ENCODE data around the gene EVX2. TPM values are rescaled to one million over a fixed set of nuclear protein-coding genes. Genes with fewer than 3 reads are reported as not detected.

Gene EVX2
- total and polyA plus RNA-seq, 2 of the 13 experiments (the other 11 are each of a cell fraction or from before 2014, with no cell fraction given) = not detected

DNA sequence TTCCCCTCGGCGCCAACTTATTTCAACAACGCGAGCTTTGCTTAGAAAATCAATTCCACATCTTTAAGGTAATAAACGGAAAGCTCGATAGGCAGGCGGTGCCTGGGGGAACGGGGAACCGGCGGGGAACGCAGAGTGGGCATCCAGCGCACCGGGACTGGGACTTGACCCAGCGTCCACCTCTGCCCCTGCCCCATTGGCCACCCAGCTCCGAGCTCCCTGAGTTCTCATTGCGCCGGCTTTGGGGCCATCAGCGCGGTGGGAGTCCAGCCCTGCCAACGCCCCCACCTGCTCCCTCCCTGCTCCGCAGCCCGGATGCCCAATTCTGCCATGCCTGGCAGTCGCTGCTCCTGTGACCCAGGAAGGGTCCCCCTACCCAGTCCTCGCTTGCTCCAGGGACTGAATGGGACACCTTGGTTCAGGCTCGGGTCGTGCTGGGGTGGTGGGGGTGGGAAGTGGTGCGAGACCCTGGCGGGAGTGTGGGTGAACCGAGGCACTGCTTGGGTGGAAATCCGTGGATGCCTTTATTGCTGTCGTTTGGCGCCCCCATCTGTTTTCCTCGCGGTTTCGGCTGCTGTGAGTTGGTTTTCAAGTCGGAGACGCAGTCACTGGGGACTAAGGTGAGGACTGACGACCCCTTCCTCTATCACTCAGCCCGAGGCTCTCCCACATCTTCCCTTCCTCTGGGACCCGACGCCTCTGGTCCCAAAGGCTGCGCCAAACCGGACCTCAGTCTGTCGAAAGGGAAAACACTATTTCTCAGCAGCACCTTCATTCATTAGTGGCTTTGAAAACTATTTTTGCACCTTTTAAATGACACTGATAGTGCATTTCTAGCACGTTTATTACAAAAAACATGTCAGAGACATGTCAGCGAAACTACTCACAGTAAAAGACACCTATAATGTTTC, 2.4 kb upstream of the EVX2 start (continued):
- TF ChIP-seq, protein P1, sequence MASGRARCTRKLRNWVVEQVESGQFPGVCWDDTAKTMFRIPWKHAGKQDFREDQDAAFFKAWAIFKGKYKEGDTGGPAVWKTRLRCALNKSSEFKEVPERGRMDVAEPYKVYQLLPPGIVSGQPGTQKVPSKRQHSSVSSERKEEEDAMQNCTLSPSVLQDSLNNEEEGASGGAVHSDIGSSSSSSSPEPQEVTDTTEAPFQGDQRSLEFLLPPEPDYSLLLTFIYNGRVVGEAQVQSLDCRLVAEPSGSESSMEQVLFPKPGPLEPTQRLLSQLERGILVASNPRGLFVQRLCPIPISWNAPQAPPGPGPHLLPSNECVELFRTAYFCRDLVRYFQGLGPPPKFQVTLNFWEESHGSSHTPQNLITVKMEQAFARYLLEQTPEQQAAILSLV (CRISPR knock-in tag; IDR thresholded peaks at IDR 0.05; ENCODE audit: borderline replicate concordance) = peak; percentile 62; the same call in 1 of the 2 replicates
- TF ChIP-seq KLF16 (CRISPR knock-in tag; IDR thresholded peaks at IDR 0.05) (no peak), ZNF501 (CRISPR knock-in tag; IDR thresholded peaks at IDR 0.05) (peak; percentile 47; the same call in 1 of the 2 replicates), ZFP1 (CRISPR knock-in tag; IDR thresholded peaks at IDR 0.05) (no peak), SIX4 (CRISPR knock-in tag; IDR thresholded peaks at IDR 0.05) (no peak), SMARCE1 (IDR thresholded peaks at IDR 0.05; ENCODE audit: borderline replicate concordance) (no peak), ETV5 (CRISPR knock-in tag; IDR thresholded peaks at IDR 0.05; ENCODE audit: borderline replicate concordance) (no peak), REXO4 (CRISPR knock-in tag; IDR thresholded peaks at IDR 0.05; ENCODE audit: borderline replicate concordance) (no peak), ZNF713 (CRISPR knock-in tag; IDR thresholded peaks at IDR 0.05) (no peak), KDM3A (CRISPR knock-in tag; IDR thresholded peaks at IDR 0.05; ENCODE audit: low read depth) (no peak), ZFYVE20 (CRISPR knock-in tag; IDR thresholded peaks at IDR 0.05; ENCODE audit: borderline replicate concordance, low read depth) (no peak), NPAS2 (CRISPR knock-in tag; IDR thresholded peaks at IDR 0.05; ENCODE audit: borderline replicate concordance) (no peak), FOXO1 (CRISPR knock-in tag; IDR thresholded peaks at IDR 0.05) (no peak), ZNF737 (CRISPR knock-in tag; IDR thresholded peaks at IDR 0.05; ENCODE audit: borderline replicate concordance) (no peak), DPF2 (CRISPR knock-in tag; IDR thresholded peaks at IDR 0.05; ENCODE audit: borderline replicate concordance, low read depth) (no peak), ZNF549 (CRISPR knock-in tag; IDR thresholded peaks at IDR 0.05) (no peak)
- TF ChIP-seq, protein P2, sequence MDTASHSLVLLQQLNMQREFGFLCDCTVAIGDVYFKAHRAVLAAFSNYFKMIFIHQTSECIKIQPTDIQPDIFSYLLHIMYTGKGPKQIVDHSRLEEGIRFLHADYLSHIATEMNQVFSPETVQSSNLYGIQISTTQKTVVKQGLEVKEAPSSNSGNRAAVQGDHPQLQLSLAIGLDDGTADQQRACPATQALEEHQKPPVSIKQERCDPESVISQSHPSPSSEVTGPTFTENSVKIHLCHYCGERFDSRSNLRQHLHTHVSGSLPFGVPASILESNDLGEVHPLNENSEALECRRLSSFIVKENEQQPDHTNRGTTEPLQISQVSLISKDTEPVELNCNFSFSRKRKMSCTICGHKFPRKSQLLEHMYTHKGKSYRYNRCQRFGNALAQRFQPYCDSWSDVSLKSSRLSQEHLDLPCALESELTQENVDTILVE (CRISPR knock-in tag; IDR thresholded peaks at IDR 0.05) = no peak
- TF ChIP-seq, protein P3, sequence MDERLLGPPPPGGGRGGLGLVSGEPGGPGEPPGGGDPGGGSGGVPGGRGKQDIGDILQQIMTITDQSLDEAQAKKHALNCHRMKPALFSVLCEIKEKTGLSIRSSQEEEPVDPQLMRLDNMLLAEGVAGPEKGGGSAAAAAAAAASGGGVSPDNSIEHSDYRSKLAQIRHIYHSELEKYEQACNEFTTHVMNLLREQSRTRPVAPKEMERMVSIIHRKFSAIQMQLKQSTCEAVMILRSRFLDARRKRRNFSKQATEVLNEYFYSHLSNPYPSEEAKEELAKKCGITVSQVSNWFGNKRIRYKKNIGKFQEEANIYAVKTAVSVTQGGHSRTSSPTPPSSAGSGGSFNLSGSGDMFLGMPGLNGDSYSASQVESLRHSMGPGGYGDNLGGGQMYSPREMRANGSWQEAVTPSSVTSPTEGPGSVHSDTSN (CRISPR knock-in tag; IDR thresholded peaks at IDR 0.05) = 0 out of 2 replicates have a peak, but pooled peaks have one; percentile 19
- TF ChIP-seq, protein P4, sequence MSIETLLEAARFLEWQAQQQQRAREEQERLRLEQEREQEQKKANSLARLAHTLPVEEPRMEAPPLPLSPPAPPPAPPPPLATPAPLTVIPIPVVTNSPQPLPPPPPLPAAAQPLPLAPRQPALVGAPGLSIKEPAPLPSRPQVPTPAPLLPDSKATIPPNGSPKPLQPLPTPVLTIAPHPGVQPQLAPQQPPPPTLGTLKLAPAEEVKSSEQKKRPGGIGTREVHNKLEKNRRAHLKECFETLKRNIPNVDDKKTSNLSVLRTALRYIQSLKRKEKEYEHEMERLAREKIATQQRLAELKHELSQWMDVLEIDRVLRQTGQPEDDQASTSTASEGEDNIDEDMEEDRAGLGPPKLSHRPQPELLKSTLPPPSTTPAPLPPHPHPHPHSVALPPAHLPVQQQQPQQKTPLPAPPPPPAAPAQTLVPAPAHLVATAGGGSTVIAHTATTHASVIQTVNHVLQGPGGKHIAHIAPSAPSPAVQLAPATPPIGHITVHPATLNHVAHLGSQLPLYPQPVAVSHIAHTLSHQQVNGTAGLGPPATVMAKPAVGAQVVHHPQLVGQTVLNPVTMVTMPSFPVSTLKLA (IDR thresholded peaks at IDR 0.05) = no peak
- TF ChIP-seq, protein P5, sequence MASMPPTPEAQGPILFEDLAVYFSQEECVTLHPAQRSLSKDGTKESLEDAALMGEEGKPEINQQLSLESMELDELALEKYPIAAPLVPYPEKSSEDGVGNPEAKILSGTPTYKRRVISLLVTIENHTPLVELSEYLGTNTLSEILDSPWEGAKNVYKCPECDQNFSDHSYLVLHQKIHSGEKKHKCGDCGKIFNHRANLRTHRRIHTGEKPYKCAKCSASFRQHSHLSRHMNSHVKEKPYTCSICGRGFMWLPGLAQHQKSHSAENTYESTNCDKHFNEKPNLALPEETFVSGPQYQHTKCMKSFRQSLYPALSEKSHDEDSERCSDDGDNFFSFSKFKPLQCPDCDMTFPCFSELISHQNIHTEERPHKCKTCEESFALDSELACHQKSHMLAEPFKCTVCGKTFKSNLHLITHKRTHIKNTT (CRISPR knock-in tag; IDR thresholded peaks at IDR 0.05) = no peak
- TF ChIP-seq, protein P6, sequence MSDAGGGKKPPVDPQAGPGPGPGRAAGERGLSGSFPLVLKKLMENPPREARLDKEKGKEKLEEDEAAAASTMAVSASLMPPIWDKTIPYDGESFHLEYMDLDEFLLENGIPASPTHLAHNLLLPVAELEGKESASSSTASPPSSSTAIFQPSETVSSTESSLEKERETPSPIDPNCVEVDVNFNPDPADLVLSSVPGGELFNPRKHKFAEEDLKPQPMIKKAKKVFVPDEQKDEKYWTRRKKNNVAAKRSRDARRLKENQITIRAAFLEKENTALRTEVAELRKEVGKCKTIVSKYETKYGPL (CRISPR knock-in tag; IDR thresholded peaks at IDR 0.05) = no peak

Data from HepG2 (cell line).